Measurements from ENCODE around the gene LBX1. TPM values are rescaled to one million over a fixed set of nuclear protein-coding genes. Genes with fewer than 3 reads are reported as not detected.

Gene LBX1
- total RNA-seq, 2 donors from 2014 or later, result not detected

- Histone ChIP-seq H3K36me3 (no peaks in the 10 kb centered on the region), H3K9me3 (no peaks in the 10 kb centered on the region), H3K4me3 (no peak overlapping the region), H3K9ac (ENCODE audit: low read depth in 2 of 2, low read length in 2 of 2) (no peak overlapping the region), H3K27ac (no peak overlapping the region), H3K4me1 (no peaks in the 10 kb centered on the region), H3K27me3 (peaks cover 99% of the 10 kb centered on the region)
- TF ChIP-seq, protein P1, sequence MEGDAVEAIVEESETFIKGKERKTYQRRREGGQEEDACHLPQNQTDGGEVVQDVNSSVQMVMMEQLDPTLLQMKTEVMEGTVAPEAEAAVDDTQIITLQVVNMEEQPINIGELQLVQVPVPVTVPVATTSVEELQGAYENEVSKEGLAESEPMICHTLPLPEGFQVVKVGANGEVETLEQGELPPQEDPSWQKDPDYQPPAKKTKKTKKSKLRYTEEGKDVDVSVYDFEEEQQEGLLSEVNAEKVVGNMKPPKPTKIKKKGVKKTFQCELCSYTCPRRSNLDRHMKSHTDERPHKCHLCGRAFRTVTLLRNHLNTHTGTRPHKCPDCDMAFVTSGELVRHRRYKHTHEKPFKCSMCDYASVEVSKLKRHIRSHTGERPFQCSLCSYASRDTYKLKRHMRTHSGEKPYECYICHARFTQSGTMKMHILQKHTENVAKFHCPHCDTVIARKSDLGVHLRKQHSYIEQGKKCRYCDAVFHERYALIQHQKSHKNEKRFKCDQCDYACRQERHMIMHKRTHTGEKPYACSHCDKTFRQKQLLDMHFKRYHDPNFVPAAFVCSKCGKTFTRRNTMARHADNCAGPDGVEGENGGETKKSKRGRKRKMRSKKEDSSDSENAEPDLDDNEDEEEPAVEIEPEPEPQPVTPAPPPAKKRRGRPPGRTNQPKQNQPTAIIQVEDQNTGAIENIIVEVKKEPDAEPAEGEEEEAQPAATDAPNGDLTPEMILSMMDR (IDR thresholded peaks at IDR 0.05), result no peak
- intact Hi-C loops (cut with DNase I), result loop anchor here (5.0 to 10.0 kb wide), 2 partner anchors 77 to 555 kb away; partner anchors contain the start of gene FGF8
- DNase-seq, result no peak
Measured at GRCh38 chr10:101219946-101220451, 9.3 kb downstream of the LBX1 start.

GRCh38 chr10:101219139-101219945 lies 9.9 kb downstream of the LBX1 start:
- H3K4me3 ChIP-seq, result no peak overlapping the region
- intact Hi-C loops (cut with DNase I), result loop anchor here (5.0 to 10.0 kb wide), 2 partner anchors 78 to 555 kb away; partner anchors contain the start of gene FGF8
- H3K27ac ChIP-seq, result no peak overlapping the region
- no peaks in the 10 kb centered on the region for H3K9me3 ChIP-seq
- H3K36me3 ChIP-seq, result no peaks in the 10 kb centered on the region
- no peak overlapping the region for H3K9ac ChIP-seq (ENCODE audit: low read depth in 2 of 2, low read length in 2 of 2)
- no peaks in the 10 kb centered on the region for H3K4me1 ChIP-seq
- DNase-seq, result no peak
- H3K27me3 ChIP-seq, result peaks cover 98% of the 10 kb centered on the region
- TF ChIP-seq, protein P1 (IDR thresholded peaks at IDR 0.05), result no peak

- Histone ChIP-seq H3K4me1 (no peaks in the 10 kb centered on the region), H3K27me3 (peaks cover 92% of the 10 kb centered on the region), H3K27ac (no peak overlapping the region), H3K4me3 (no peak overlapping the region), H3K9me3 (no peaks in the 10 kb centered on the region), H3K9ac (ENCODE audit: low read depth in 2 of 2, low read length in 2 of 2) (no peak overlapping the region), H3K36me3 (no peaks in the 10 kb centered on the region)
- intact Hi-C loops (cut with DNase I), result loop anchor here (5.0 to 10.0 kb wide), 2 partner anchors 79 to 556 kb away; partner anchors contain the start of gene FGF8
- TF ChIP-seq, protein P1 (IDR thresholded peaks at IDR 0.05), result no peak
- no peak for DNase-seq
Measured at GRCh38 chr10:101218351-101219138, 10.7 kb downstream of the LBX1 start.

DNA sequence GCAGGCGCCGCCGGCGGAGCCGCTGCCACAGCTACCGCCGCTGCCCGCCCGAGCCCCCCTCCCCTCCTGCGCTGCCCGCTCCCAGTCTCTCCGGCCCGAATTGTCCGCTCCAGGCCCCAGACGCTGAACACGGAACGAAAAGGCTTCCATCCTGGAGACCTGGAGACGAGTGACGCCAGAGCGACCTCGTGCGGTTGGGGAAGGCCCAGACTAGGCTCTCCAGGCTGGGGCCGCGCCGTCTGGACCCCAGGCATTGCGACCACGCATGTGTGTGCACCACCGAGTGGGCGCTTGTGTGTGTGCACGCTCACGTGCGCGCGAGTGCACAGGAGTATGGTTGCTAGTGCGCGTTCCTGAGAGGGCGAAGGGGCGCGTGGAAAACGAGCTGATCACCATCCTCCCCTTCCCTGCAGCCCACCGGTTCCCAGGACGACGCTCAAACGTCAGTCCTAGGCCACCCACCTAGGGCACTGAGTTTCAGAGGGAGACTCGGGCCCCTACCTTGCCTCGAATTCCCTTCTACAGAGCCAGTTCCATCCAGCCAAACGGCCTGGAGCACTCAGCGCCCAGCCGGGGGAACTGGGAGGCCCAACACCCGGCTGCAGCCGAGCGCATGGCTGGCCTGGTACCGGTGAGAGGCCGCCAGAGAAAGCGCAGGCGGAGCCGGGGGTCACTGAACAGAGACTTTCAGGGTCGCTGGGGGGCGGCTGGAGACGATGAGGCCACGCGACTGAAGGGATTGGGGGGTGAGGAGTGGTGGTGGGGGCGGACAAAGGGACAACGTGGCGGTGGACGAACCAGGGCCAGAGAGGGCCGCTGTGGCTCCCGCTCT lies 11.6 kb downstream of the LBX1 start:
- Histone ChIP-seq H3K4me3 (no peak overlapping the region), H3K4me1 (no peaks in the 10 kb centered on the region), H3K27ac (no peak overlapping the region), H3K9me3 (no peaks in the 10 kb centered on the region), H3K9ac (ENCODE audit: low read depth in 2 of 2, low read length in 2 of 2) (no peak overlapping the region), H3K36me3 (no peaks in the 10 kb centered on the region), H3K27me3 (peaks cover 86% of the 10 kb centered on the region)
- intact Hi-C loops (cut with DNase I), result loop anchor here (5.0 to 10.0 kb wide), 2 partner anchors 80 to 557 kb away; partner anchors contain the start of gene FGF8
- TF ChIP-seq, protein P1 (IDR thresholded peaks at IDR 0.05), result no peak
- no peak for DNase-seq

All from colonic mucosa (tissue), 4 donors.